CD4-positive, alpha-beta memory T cell (primary cell): ENCODE measurements around the gene ZNF540. TPM values are rescaled to one million over a fixed set of nuclear protein-coding genes. Genes with fewer than 3 reads are reported as not detected.

Experiments
- CTCF ChIA-PET: fragments of 350-600 bp; sonication (Branson Sonifier 250); formaldehyde crosslinking; loops from one replicate; lab custom pipeline; 2021; ENCODE audit warnings: inconsistent platforms; ENCODE audit not compliant: partially characterized antibody; lab: Charles Lee
- POLR2A ChIA-PET: fragments of 350-600 bp; sonication (Branson Sonifier 250); formaldehyde crosslinking; loops from one replicate; lab custom pipeline; 2021; ENCODE audit not compliant: partially characterized antibody; lab: Charles Lee
- DNase-seq, 5 donors: peaks; one replicate each; pipeline versions ENCODE4 v3.0.0 to v3.0.0-alpha.2; 2020 to 2022; ENCODE audit warnings: mixed read lengths in 1 of 5
- H3K27ac ChIP-seq: one replicate; pipeline ENCODE4 v1.7.0; 2013; ENCODE audit warnings: low read depth, low read length
- H3K27me3 ChIP-seq: 2 replicates; pipeline ENCODE4 v1.7.0; 2013; ENCODE audit warnings: mild to moderate bottlenecking, low read length, moderate library complexity; ENCODE audit not compliant: insufficient read depth
- H3K36me3 ChIP-seq: 2 replicates; pipeline ENCODE4 v1.7.0; 2013; ENCODE audit warnings: mild to moderate bottlenecking, low read length, moderate library complexity; ENCODE audit not compliant: insufficient read depth
- H3K4me1 ChIP-seq: 2 replicates; pipeline ENCODE4 v1.7.0; 2013; ENCODE audit warnings: mild to moderate bottlenecking, low read length, moderate library complexity; ENCODE audit not compliant: insufficient read depth
- H3K4me3 ChIP-seq, 2 donors: one replicate each; pipeline ENCODE4 v1.7.0; 2013; ENCODE audit warnings: low read length in 2 of 2, mild to moderate bottlenecking in 1 of 2
- H3K9me3 ChIP-seq, 2 donors: one replicate each; pipeline ENCODE4 v1.7.0; 2013; ENCODE audit warnings: low read length in 2 of 2, control low read depth in 1 of 2; ENCODE audit not compliant: control insufficient read depth in 1 of 2
- H3K27ac Mint-ChIP-seq, 7 donors: one replicate each; pipeline ENCODE4 v1.8.0; 2020 to 2021; ENCODE audit warnings: mixed read lengths in 7 of 7, mild to moderate bottlenecking in 6 of 7, inconsistent platforms in 3 of 7, moderate library complexity in 3 of 7
- H3K27me3 Mint-ChIP-seq, 2 donors: one replicate each; pipeline ENCODE4 v1.8.0; 2020 to 2021; ENCODE audit warnings: mixed read lengths in 2 of 2
- H3K36me3 Mint-ChIP-seq, 2 donors: one replicate each; pipeline ENCODE4 v1.8.0; 2020 to 2021; ENCODE audit warnings: mixed read lengths in 2 of 2, inconsistent platforms in 1 of 2, mild to moderate bottlenecking in 1 of 2
- H3K4me1 Mint-ChIP-seq, 4 donors: one replicate each; pipeline ENCODE4 v1.8.0; 2020 to 2021; ENCODE audit warnings: mixed read lengths in 4 of 4, mild to moderate bottlenecking in 1 of 4
- H3K4me3 Mint-ChIP-seq, 8 donors: one replicate each; pipeline ENCODE4 v1.8.0; 2020 to 2021; ENCODE audit warnings: mixed read lengths in 8 of 8, mild to moderate bottlenecking in 7 of 8, moderate library complexity in 6 of 8, inconsistent platforms in 3 of 8
- H3K9me3 Mint-ChIP-seq, 8 donors: one replicate each; pipeline ENCODE4 v1.8.0; 2020 to 2021; ENCODE audit warnings: mixed read lengths in 8 of 8, mild to moderate bottlenecking in 5 of 8, inconsistent platforms in 3 of 8, moderate library complexity in 1 of 8
- intact Hi-C: fragments of 100-400 bp; cut with micrococcal nuclease; formaldehyde crosslinking; loops from one replicate; pipeline ENCODE4 v1.15.1; 2023
- polyA plus RNA-seq, 2 donors: library from polyadenylated mRNA; unstranded; fragments of 300-500 nt; fragmentation: Illumina TruSeq; gene quantifications; one replicate each; pipeline ENCODE4 v1.2.3, GENCODE V29; 2021
- total RNA-seq, 2 experiments: library from RNA; stranded (reverse); gene quantifications; one replicate each; pipeline ENCODE4 v1.2.3, GENCODE V29; 2021

ZNF540 gene
- total and polyA plus RNA-seq, 4 experiments from 2014 or later: 4.8 to 24.5 (median 14.5) TPM

DNA sequence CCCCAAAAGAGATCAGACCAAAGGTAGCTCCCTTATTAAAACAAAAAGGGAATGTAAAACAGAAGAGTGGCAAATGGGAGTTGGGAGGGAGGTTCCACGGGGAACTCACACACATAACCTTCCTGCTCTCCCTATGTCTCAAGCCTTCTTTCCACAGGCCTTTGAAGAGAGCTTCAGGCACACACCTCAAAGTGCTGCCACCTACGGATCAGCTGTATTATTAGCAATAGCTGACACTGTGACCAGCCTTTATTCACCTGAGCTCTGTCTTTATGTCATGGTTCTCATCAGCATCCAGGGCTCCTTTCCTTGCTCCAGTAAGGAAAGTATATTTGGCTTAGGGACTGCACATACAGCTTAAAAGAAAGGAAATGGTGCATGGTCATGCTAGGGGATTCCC lies 11.3 kb upstream of the ZNF540 start:
- no peak overlapping the region for H3K4me3 ChIP-seq
- Mint-ChIP-seq H3K4me3 (no peak overlapping the region), H3K9me3 (peaks cover 1 to 68% (median 39%) of the 10 kb centered on the region in 8 donors), H3K36me3 (peaks cover 34 to 64% of the 10 kb centered on the region in 2 donors), H3K4me1 (peaks cover 0 to 6% (median 0%) of the 10 kb centered on the region in 4 donors), H3K27ac (no peak overlapping the region), H3K27me3 (no peaks in the 10 kb centered on the region)
- POLR2A ChIA-PET: no interaction called here
- H3K36me3 ChIP-seq: peaks cover 42% of the 10 kb centered on the region
- peaks cover 0 to 64% of the 10 kb centered on the region in 2 donors for H3K9me3 ChIP-seq
- intact Hi-C loops: no loop called here
- no peak for DNase-seq
- H3K27me3 ChIP-seq: no peaks in the 10 kb centered on the region
- CTCF ChIA-PET: no interaction called here
- H3K27ac ChIP-seq: no peak overlapping the region
- no peaks in the 10 kb centered on the region for H3K4me1 ChIP-seq

DNA sequence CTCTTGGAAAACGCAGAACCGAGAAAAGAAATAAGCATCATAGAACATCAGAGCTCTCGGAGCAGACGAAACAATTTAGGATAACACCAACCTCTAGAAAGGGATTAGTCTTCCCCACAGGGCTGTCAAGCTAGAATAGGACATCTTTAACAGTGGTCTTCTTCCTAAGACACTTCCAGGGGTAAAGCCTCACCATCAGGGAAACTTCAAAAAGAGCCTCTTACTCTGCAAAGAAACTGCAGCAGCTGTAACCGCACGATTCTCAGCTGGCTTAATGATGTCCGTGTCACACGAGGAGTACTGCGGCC lies 726 bp upstream of the ZNF540 start:
- ChIA-PET CTCF (interaction anchor here (0.7 to 1.6 kb wide), 3 partner anchors 10 to 127 kb away, joined by 3 to 7 read pairs (median 5); partner anchors contain the start of genes ZNF569 and ZNF793), POLR2A (interaction anchor here (0.9 to 4.7 kb wide), 19 partner anchors 43 to 1380 kb away, joined by 3 to 64 read pairs (median 9); partner anchors contain the start of genes SIPA1L3, ZFP30, ZNF146 and ZNF260)
- no peak for DNase-seq
- Histone ChIP-seq H3K4me3 (peak overlapping the region; percentile 91 to 92), H3K9me3 (peaks cover 0 to 3% of the 10 kb centered on the region in 2 donors), H3K27ac (peak overlapping the region; percentile 98), H3K4me1 (peaks cover 24% of the 10 kb centered on the region), H3K36me3 (peaks cover 5% of the 10 kb centered on the region), H3K27me3 (no peaks in the 10 kb centered on the region)
- Mint-ChIP-seq H3K27ac (peak overlapping the region; percentile 97 to 99 (median 99)), H3K4me1 (peaks cover 21 to 47% (median 30%) of the 10 kb centered on the region in 4 donors), H3K36me3 (peaks cover 40 to 52% of the 10 kb centered on the region in 2 donors), H3K9me3 (peaks cover 0 to 38% (median 21%) of the 10 kb centered on the region in 8 donors), H3K27me3 (no peaks in the 10 kb centered on the region), H3K4me3 (peak overlapping the region; percentile 94 to 99 (median 97))
- intact Hi-C loops: loop anchor here (1.0 to 10.0 kb wide), 11 partner anchors 61 to 1379 kb away; partner anchors contain the start of genes ZFP30, ZNF146, ZNF260 and ZNF420

DNA sequence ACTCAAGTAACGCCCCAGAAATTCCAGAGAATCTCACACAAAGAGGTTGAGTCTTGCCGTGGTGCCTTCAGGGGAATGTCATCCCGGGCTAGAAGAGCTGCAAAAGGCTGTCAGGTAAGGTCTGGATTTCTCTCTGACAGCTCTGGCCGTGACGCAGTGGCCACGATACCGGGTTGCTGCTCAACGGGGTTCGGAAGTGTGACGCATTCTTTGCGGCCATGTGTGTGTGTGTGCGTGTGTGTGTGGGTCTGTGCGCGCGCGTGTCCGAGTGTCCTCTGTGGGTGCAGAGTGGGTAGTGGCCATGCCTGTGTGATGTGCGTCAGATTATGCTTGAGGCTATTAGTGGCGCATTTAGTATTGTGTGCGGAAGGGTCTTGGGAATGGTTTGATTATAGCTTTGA lies 306 bp downstream of the ZNF540 start:
- Mint-ChIP-seq H3K4me3 (peak overlapping the region; percentile 94 to 99 (median 97)), H3K27me3 (no peaks in the 10 kb centered on the region), H3K4me1 (peaks cover 21 to 47% (median 30%) of the 10 kb centered on the region in 4 donors), H3K9me3 (peaks cover 0 to 36% (median 15%) of the 10 kb centered on the region in 8 donors), H3K27ac (peak overlapping the region; percentile 97 to 99 (median 99)), H3K36me3 (peaks cover 45 to 59% of the 10 kb centered on the region in 2 donors)
- H3K9me3 ChIP-seq: peaks cover 0 to 3% of the 10 kb centered on the region in 2 donors
- H3K36me3 ChIP-seq: peaks cover 13% of the 10 kb centered on the region
- ChIA-PET POLR2A (interaction anchor here (0.8 to 4.7 kb wide), 28 partner anchors 44 to 1381 kb away, joined by 3 to 64 read pairs (median 7); partner anchors contain the start of genes SIPA1L3, ZFP30, ZNF146 and ZNF260), CTCF (interaction anchor here (0.6 to 1.6 kb wide), 5 partner anchors 63 to 741 kb away, joined by 3 to 7 read pairs (median 4); partner anchors contain the start of genes CATSPERG, WDR87, ZNF569 and ZNF793)
- peak overlapping the region; percentile 98 for H3K27ac ChIP-seq
- peak in 4 of 5 donors; percentile 70 to 90 (median 77) for DNase-seq
- peaks cover 24% of the 10 kb centered on the region for H3K4me1 ChIP-seq
- H3K4me3 ChIP-seq: peak overlapping the region; percentile 91 to 92
- intact Hi-C loops: loop anchor here (1.0 to 10.0 kb wide), 11 partner anchors 60 to 1380 kb away; partner anchors contain the start of genes ZFP30, ZNF146, ZNF260 and ZNF420
- no peaks in the 10 kb centered on the region for H3K27me3 ChIP-seq

DNA sequence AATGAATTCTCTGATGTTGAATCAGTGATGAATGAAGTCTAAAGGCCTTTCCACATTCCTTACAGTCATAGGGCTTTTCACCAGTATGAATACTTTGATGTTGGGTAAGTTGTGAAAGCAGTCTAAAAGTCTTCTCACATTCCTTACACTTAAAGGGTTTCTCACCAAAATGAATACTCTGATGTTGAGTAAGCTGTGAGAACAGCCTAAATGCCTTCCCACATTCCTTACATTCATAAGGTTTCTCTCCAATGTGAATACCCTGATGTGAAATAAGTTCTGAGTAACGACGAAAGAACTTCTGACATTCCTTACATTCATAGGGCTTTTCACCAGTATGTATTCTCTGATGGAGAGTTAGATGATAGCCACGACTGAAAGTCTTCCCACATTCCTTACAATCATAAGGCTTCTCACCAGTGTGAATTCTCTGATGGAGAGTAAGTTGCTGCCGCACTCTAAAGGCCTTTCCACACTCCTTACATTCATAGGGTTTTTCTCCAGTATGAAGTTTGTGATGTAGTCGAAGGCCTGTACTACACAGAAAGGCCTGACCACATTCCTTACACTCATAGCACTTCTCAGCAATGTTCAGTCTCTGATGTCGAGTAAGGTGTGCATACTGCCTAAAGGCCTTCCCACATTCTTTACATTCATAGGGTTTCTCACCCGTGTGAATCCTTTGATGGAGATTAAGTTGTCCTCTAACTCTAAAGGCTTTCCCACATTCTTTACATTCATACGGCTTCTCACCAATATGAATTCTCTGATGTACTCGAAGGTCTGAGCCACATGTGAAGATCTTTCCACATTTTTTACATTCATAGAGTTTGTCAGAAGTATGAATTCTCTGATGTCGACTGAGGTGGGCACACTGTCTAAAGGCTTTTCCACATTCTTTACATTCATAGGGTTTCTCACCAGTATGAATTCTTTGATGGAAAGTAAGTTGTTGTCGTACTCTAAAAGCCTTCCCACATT lies 40.7 kb downstream of the ZNF540 start:
- no peaks in the 10 kb centered on the region for H3K4me1 Mint-ChIP-seq
- no peak overlapping the region for H3K27ac Mint-ChIP-seq
- H3K36me3 ChIP-seq: no peaks in the 10 kb centered on the region
- no peak overlapping the region for H3K4me3 ChIP-seq
- H3K9me3 ChIP-seq: peaks cover 7 to 42% of the 10 kb centered on the region in 2 donors
- no peak overlapping the region for H3K27ac ChIP-seq
- H3K36me3 Mint-ChIP-seq: peaks cover 44 to 51% of the 10 kb centered on the region in 2 donors
- no peaks in the 10 kb centered on the region for H3K27me3 ChIP-seq
- H3K4me3 Mint-ChIP-seq: no peak overlapping the region
- intact Hi-C loops: no loop called here
- no peaks in the 10 kb centered on the region for H3K4me1 ChIP-seq
- no peaks in the 10 kb centered on the region for H3K27me3 Mint-ChIP-seq
- ChIA-PET CTCF (no interaction called here), POLR2A (no interaction called here)
- no peak for DNase-seq
- H3K9me3 Mint-ChIP-seq: peaks cover 5 to 91% (median 73%) of the 10 kb centered on the region in 8 donors

DNA sequence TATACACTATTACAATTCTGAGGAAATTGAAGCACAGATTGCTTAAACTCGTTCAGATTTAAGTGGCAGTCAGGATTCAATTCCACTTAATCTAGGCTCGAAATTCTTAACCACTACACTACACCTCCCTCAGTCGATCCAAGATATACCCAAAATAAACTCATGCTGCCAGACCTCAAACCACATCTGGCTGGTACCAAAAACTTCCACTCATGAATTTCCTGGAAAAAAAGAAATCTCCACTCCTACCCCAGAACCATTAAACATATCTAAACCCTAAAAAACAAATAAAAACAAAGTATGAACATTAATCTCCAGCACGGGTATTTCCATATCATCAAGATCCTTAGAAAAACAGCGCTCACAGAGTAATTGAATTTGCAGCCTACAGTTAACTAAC lies 59.4 kb downstream of the ZNF540 start:
- POLR2A ChIA-PET: interaction anchor here (1.4 to 2.4 kb wide), 3 partner anchors 38 to 147 kb away, joined by 3 to 18 read pairs (median 7); partner anchors contain the start of genes ZNF540, ZNF571 and ZNF793
- Mint-ChIP-seq H3K4me1 (peaks cover 18 to 40% (median 26%) of the 10 kb centered on the region in 4 donors), H3K9me3 (peaks cover 0 to 17% (median 3%) of the 10 kb centered on the region in 8 donors)

DNA sequence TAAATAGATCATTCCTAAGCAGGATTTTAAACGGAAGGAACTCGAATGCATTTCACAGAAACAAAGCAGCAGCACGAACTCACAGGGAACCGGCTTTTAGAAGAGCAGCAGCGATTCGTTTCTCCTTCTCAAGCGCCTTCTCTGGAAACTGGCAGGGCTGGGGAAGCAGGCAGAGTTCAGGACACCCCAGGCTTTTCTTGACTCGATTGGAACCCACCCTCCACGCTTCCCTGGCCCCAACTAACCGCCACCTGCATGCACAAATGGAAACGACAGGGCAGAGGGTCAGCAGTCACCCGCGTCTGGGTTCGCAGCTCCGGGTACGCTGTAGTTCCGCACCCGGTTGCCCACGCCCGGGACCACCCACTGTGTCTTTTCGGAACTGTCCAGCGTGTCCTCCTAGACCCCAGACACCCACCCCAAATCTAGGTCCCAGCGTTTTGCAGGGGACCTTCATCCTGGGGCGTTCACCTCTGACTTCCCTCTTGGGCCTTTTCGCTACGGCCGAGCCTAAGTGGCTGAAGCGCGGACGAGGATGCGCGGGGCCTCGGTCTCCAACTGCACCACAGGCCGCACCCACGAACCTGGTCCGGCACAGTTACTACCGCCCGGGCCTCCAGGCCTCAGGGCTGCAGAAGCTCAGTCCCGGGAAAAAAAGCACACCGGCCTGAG lies 60.1 kb downstream of the ZNF540 start:
- peaks cover 11 to 20% of the 10 kb centered on the region in 2 donors for H3K36me3 Mint-ChIP-seq
- peak overlapping the region; percentile 83 to 96 (median 95) for H3K4me3 Mint-ChIP-seq
- H3K27ac Mint-ChIP-seq: peak overlapping the region; percentile 92 to 98 (median 95)
- peak in 4 of 5 donors; percentile 13 to 40 (median 20) for DNase-seq
- Histone ChIP-seq H3K4me1 (peaks cover 20% of the 10 kb centered on the region), H3K9me3 (no peaks in the 10 kb centered on the region), H3K27ac (peak overlapping the region; percentile 81), H3K36me3 (no peaks in the 10 kb centered on the region), H3K4me3 (peak overlapping the region; percentile 73 to 78), H3K27me3 (no peaks in the 10 kb centered on the region)
- ChIA-PET CTCF (no interaction called here), POLR2A (interaction anchor here (0.6 to 2.4 kb wide), 7 partner anchors 36 to 1440 kb away, joined by 3 to 18 read pairs (median 3); partner anchors contain the start of genes ZNF146, ZNF345, ZNF540 and ZNF565)
- H3K4me1 Mint-ChIP-seq: peaks cover 18 to 40% (median 26%) of the 10 kb centered on the region in 4 donors
- intact Hi-C loops: loop anchor here (1.0 to 10.0 kb wide), 7 partner anchors 38 to 340 kb away; partner anchors contain the start of genes ZNF540, ZNF569, ZNF571 and ZNF573
- no peaks in the 10 kb centered on the region for H3K27me3 Mint-ChIP-seq
- H3K9me3 Mint-ChIP-seq: peaks cover 0 to 14% (median 4%) of the 10 kb centered on the region in 8 donors

More for the DNA sequence above, 59.4 kb downstream of the ZNF540 start:
- H3K27me3 Mint-ChIP-seq: no peaks in the 10 kb centered on the region
- Histone ChIP-seq H3K36me3 (no peaks in the 10 kb centered on the region), H3K27ac (peak overlapping the region; percentile 81), H3K9me3 (no peaks in the 10 kb centered on the region), H3K4me1 (peaks cover 20% of the 10 kb centered on the region), H3K4me3 (peak overlapping the region; percentile 73 to 78), H3K27me3 (no peaks in the 10 kb centered on the region)
- CTCF ChIA-PET: no interaction called here
- intact Hi-C loops: loop anchor here (2.0 to 10.0 kb wide), 4 partner anchors 39 to 339 kb away; partner anchors contain the start of genes ZNF573 and ZNF793
- no peak for DNase-seq
- H3K27ac Mint-ChIP-seq: peak overlapping the region; percentile 92 to 98 (median 95)
- H3K36me3 Mint-ChIP-seq: peaks cover 18 to 23% of the 10 kb centered on the region in 2 donors
- peak overlapping the region; percentile 83 to 96 (median 95) for H3K4me3 Mint-ChIP-seq
